K562 (cell line): ENCODE data around the gene FBN1. TPM values are rescaled to one million over a fixed set of nuclear protein-coding genes. Genes with fewer than 3 reads are reported as not detected.

Experiments
- ATAC-seq: fragments of 200-7000 bp; cut with Tn5 transposase; 3 replicates; pipeline ENCODE4 v1.9.1; 2020; ENCODE audit warnings: moderate library complexity
- BruUV-seq: library from RNA; stranded (reverse); fragments of 400-500 nt; replicated peaks from 2 replicates; lab custom pipeline; 2021; lab: Mats Ljungman, UMichigan
- CTCF ChIA-PET: fragments of 300-600 bp; formaldehyde crosslinking; extraction: SDS; loops from one replicate; lab custom pipeline; 2021; ENCODE audit warnings: low intra/inter-chr PET ratio; lab: Yijun Ruan, JAX
- POLR2A ChIA-PET: fragments of 300-600, 350-650 bp; sonication (Branson Sonifier 250); formaldehyde crosslinking; extraction: SDS; loops from one replicate; lab custom pipeline; 2021; ENCODE audit warnings: antibody characterized with exemption, inconsistent platforms; lab: Yijun Ruan, JAX
- DNase-seq, 4 experiments: peaks; one replicate each; pipeline versions ENCODE4 v3.0.0 to v3.0.0-alpha.2; 2011 to 2018; ENCODE audit warnings: low spot score in 3 of 4, mixed read lengths in 3 of 4; ENCODE audit errors: extremely low read depth in 1 of 4
- FAIRE-seq: peaks from 2 replicates; lab custom pipeline; 2011; peaks lifted over from hg19 to GRCh38; lab: Jason Lieb, UNC
- H2AFZ ChIP-seq: 2 replicates; pipeline ENCODE4 v1.6.0; 2011; ENCODE audit warnings: low read depth, low read length, control low read depth, inconsistent platforms
- H3K27ac ChIP-seq: fragments of 200-600 bp; 3 replicates; pipeline ENCODE4 v1.8.0; 2011; ENCODE audit warnings: low read depth, mild to moderate bottlenecking, control low read depth, inconsistent platforms, low read length, moderate library complexity, mixed read lengths; ENCODE audit errors: extremely low read depth
- H3K27me3 ChIP-seq, 2 experiments: fragments of 300-600 bp in 1 of 2; 2 replicates in 1 of 2; 3 replicates in 1 of 2; pipeline versions ENCODE4 v1.6.0 to v1.8.0; 2011; ENCODE audit warnings: inconsistent platforms in 2 of 2, low read length in 2 of 2, mild to moderate bottlenecking in 1 of 2, mixed read lengths in 1 of 2, moderate library complexity in 1 of 2; ENCODE audit not compliant: control insufficient read depth in 2 of 2, insufficient read depth in 2 of 2
- H3K36me3 ChIP-seq: fragments of 300-600 bp; 3 replicates; pipeline ENCODE4 v1.8.0; 2011; ENCODE audit warnings: mild to moderate bottlenecking, low read length, inconsistent platforms; ENCODE audit not compliant: control insufficient read depth, insufficient read depth
- H3K4me1 ChIP-seq, 2 experiments: fragments of 200-600 bp in 1 of 2; replicated peaks in 1 of 2; 2 replicates in 1 of 2; 3 replicates in 1 of 2; pipeline versions ENCODE4 v1.5.1 to v1.8.0; 2011; ENCODE audit warnings: inconsistent platforms in 2 of 2, low read length in 2 of 2, mild to moderate bottlenecking in 1 of 2, mixed read lengths in 1 of 2, moderate library complexity in 1 of 2; ENCODE audit not compliant: control insufficient read depth in 2 of 2, insufficient read depth in 2 of 2
- H3K4me2 ChIP-seq: 2 replicates; pipeline ENCODE4 v1.6.1; 2011; ENCODE audit warnings: low read length, control low read depth, inconsistent platforms, mixed read lengths; ENCODE audit not compliant: insufficient read depth
- H3K4me3 ChIP-seq: fragments of 200-600 bp; sonication (generic), shearing (Covaris generic); 2 replicates; pipeline ENCODE4 v1.5.1; 2016; ENCODE audit warnings: control low read depth, inconsistent platforms
- H3K79me2 ChIP-seq: fragments of 200-600 bp; 3 replicates; pipeline ENCODE4 v1.8.0; 2011; ENCODE audit warnings: low read length, inconsistent platforms; ENCODE audit not compliant: control insufficient read depth, insufficient read depth
- H3K9ac ChIP-seq, 2 experiments: 2 replicates each; pipeline versions ENCODE4 v1.6.0 to v1.6.1; 2011; ENCODE audit warnings: low read depth in 2 of 2, low read length in 2 of 2, control low read depth in 1 of 2, inconsistent platforms in 1 of 2, mild to moderate bottlenecking in 1 of 2, mixed read lengths in 1 of 2; ENCODE audit not compliant: insufficient read depth in 1 of 2
- H3K9me1 ChIP-seq: one replicate; pipeline ENCODE4 v1.6.0; 2011; ENCODE audit warnings: inconsistent platforms, mild to moderate bottlenecking, low read length, moderate library complexity; ENCODE audit not compliant: control insufficient read depth, insufficient read depth
- H3K9me3 ChIP-seq: replicated peaks from 2 replicates; pipeline ENCODE4 v1.5.1; 2011; ENCODE audit warnings: low read depth, low read length, inconsistent platforms; ENCODE audit not compliant: control insufficient read depth, insufficient read depth
- H4K20me1 ChIP-seq: replicated peaks from 2 replicates; pipeline ENCODE4 v1.6.1; 2011; ENCODE audit warnings: low read length, inconsistent platforms, mixed read lengths; ENCODE audit not compliant: control insufficient read depth, insufficient read depth
- RUNX1 ChIP-seq: sonication (generic); IDR thresholded peaks from 2 replicates; pipeline ENCODE4 v1.6.1; 2016; ENCODE audit warnings: antibody characterized with exemption, low read depth
- WGBS: fragments of 100-300 bp; shearing (Covaris generic); methylation state at CpG from one replicate; pipeline ENCODE4 v1.1.6; 2016; ENCODE audit warnings: low coverage, mixed read lengths; ENCODE audit not compliant: insufficient coverage; ENCODE audit errors: missing lambda C conversion rate; 5-methylcytosine and 5-hydroxymethylcytosine counted together
- in situ Hi-C: fragments of 300-500 bp; cut with MboI; formaldehyde crosslinking; loops from 4 replicates; pipeline ENCODE4 v1.15.0; 2018; ENCODE audit warnings: inconsistent platforms, mixed read lengths
- intact Hi-C: fragments of 100-400 bp; cut with micrococcal nuclease; formaldehyde crosslinking; loops from 2 replicates; pipeline ENCODE4 v1.14.2; 2022
- polyA plus RNA-seq, 8 experiments: library from polyadenylated mRNA; depleted of rRNA in 4 of 8; stranded (reverse) in 5 of 8; unstranded in 3 of 8; fragments of >200 nt; fragmentation: Nextera tagmentation in 2 of 8; fragmentation: Illumina TruSeq in 1 of 8; extraction: Ambion mirVana in 2 of 8; extraction: Trizol in 1 of 8; gene quantifications; 2 replicates each; pipeline versions ENCODE4 v1.2.1 to v1.2.3, GENCODE V29; 2011 to 2014; ENCODE audit warnings: inconsistent platforms in 1 of 8, missing spikeins in 1 of 8
- total RNA-seq, 7 experiments: library from RNA; depleted of rRNA in 6 of 7; stranded (reverse); fragments of >200 nt in 6 of 7; fragmentation: Illumina TruSeq in 2 of 7; extraction: Trizol in 2 of 7; gene quantifications; 2 replicates each; pipeline versions ENCODE4 v1.2.1 to v1.2.3, GENCODE V29; 2011 to 2021; ENCODE audit warnings: low replicate concordance in 1 of 7
- TF ChIP-seq, protein P1 (sequence below): sonication (generic); formaldehyde crosslinking; IDR thresholded peaks from 2 replicates; pipeline ENCODE4 v1.8.1; 2023; ENCODE audit warnings: mild to moderate bottlenecking, missing genetic modification reagents

FBN1 gene
- total and polyA plus RNA-seq, 9 of the 15 experiments (the other 6 are each of a cell fraction or from before 2014, with no cell fraction given), result 0.15 to 1.2 (median 0.60) TPM

DNA sequence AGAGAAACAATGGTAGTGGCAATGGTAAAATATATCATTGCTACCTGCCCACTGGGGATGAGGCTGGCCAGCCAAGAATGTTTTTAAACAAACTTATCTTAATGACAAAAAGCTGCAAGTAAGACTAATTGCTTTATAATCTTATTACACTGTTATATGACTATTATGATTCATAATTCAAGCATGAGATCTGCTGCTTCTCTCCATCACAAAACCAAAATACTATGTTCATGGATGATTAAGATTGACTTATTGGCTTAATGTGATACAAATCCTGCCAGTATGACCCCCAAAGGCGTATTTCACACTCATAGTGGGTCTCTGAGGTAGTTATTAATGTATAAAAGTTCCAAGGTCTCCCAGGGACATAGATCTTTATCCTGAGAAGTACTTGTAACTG, 52.6 kb downstream of the FBN1 start:
- ATAC-seq, result no peak
- peaks cover 3 to 17% of the 10 kb centered on the region in 2 experiments; a peak in 3 of 5 replicates for H3K4me1 ChIP-seq
- no peak for DNase-seq
- WGBS, result 26% methylated on average over 1 of the region's 1 CpG
- H2AFZ ChIP-seq, result no peak overlapping the region
- H3K9ac ChIP-seq, result no peak overlapping the region
- no peak for TF ChIP-seq RUNX1
- TF ChIP-seq, protein P1, sequence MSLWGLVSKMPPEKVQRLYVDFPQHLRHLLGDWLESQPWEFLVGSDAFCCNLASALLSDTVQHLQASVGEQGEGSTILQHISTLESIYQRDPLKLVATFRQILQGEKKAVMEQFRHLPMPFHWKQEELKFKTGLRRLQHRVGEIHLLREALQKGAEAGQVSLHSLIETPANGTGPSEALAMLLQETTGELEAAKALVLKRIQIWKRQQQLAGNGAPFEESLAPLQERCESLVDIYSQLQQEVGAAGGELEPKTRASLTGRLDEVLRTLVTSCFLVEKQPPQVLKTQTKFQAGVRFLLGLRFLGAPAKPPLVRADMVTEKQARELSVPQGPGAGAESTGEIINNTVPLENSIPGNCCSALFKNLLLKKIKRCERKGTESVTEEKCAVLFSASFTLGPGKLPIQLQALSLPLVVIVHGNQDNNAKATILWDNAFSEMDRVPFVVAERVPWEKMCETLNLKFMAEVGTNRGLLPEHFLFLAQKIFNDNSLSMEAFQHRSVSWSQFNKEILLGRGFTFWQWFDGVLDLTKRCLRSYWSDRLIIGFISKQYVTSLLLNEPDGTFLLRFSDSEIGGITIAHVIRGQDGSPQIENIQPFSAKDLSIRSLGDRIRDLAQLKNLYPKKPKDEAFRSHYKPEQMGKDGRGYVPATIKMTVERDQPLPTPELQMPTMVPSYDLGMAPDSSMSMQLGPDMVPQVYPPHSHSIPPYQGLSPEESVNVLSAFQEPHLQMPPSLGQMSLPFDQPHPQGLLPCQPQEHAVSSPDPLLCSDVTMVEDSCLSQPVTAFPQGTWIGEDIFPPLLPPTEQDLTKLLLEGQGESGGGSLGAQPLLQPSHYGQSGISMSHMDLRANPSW (CRISPR knock-in tag), result no peak
- H3K27me3 ChIP-seq, result no peaks in the 10 kb centered on the region
- ChIA-PET POLR2A (interaction anchor here (1.1 to 1.4 kb wide), 2 partner anchors 10 to 13 kb away, joined by 3 read pairs; no protein-coding TSS in a partner anchor), CTCF (no interaction called here)
- no peaks in the 10 kb centered on the region for H4K20me1 ChIP-seq
- no peak for FAIRE-seq
- intact Hi-C loops, result no loop called here
- H3K27ac ChIP-seq, result no peak overlapping the region
- H3K4me3 ChIP-seq, result no peak overlapping the region
- H3K4me2 ChIP-seq, result no peak overlapping the region
- no TSS peak for BruUV-seq
- H3K79me2 ChIP-seq, result no peaks in the 10 kb centered on the region
- in situ Hi-C loops, result no loop called here
- H3K36me3 ChIP-seq, result no peaks in the 10 kb centered on the region; the same call in 2 of the 3 replicates
- H3K9me3 ChIP-seq, result no peaks in the 10 kb centered on the region
- no peaks in the 10 kb centered on the region for H3K9me1 ChIP-seq
